Activated gamma-delta T cell treated with anti-CD3 and anti-CD28 coated beads, Interleukin-2, amount 50 U/mL, for 16 hours (primary cell): ENCODE results near the gene LHX2.
A peak's percentile ranks its signal among the peaks of the same experiment; 100 is the strongest.

ENCODE experiments used
- DNase-seq: peaks from one replicate; pipeline ENCODE4 v3.0.0-alpha.2; 2020; ENCODE audit warnings: low read depth

LHX2 gene

GRCh38 chr9:124033348-124033747 is 21.8 kb downstream of the LHX2 start:
- no peak for DNase-seq

DNA sequence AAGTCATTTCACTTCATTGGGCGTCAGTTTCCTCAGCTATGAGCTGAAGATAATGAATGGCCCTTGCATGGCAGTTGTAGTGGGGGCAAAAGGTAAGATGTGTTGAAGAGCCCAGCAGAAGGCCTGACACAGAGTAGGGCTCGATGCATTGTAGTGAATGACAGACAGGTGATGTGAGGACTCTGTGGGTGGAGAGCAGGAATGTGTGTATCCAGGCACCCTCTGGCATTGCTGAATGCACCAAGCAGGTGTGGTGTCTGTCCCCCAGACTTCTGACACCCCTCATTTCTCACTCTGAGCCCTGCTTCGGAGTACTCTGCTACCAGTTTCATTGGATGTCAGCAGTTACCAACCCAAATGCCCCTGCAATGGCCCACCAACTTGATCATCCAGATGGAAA is 22.4 kb downstream of the LHX2 start:
- no peak for DNase-seq

GRCh38 chr9:124035001-124035650 is 23.6 kb downstream of the LHX2 start:
- DNase-seq: no peak

GRCh38 chr9:124036578-124036977 is 25.0 kb downstream of the LHX2 start:
- no peak for DNase-seq

DNA sequence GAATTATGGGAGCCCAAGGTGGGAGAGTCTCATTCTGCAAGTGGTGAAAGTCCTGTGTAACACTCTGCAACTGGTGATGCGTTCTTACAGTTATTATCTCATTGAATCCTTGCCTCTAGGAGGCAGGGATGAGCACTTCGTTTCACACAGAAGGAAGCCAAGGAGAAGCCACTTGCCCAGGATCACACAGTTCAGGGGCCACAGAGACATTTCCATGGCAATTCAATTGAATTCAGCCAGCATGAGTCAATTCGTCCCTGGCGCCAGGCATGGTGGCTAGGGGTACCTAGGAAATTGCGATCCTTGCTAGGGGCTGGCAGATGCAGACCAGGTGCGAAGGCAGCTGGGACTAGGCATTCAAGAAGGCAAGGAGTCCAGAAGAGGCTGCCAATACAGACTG is 26.2 kb downstream of the LHX2 start:
- DNase-seq: no peak

GRCh38 chr9:124038239-124038638 is 26.7 kb downstream of the LHX2 start:
- no peak for DNase-seq

- DNase-seq: no peak
Measured at GRCh38 chr9:124038790-124039633, 27.4 kb downstream of the LHX2 start.

DNA sequence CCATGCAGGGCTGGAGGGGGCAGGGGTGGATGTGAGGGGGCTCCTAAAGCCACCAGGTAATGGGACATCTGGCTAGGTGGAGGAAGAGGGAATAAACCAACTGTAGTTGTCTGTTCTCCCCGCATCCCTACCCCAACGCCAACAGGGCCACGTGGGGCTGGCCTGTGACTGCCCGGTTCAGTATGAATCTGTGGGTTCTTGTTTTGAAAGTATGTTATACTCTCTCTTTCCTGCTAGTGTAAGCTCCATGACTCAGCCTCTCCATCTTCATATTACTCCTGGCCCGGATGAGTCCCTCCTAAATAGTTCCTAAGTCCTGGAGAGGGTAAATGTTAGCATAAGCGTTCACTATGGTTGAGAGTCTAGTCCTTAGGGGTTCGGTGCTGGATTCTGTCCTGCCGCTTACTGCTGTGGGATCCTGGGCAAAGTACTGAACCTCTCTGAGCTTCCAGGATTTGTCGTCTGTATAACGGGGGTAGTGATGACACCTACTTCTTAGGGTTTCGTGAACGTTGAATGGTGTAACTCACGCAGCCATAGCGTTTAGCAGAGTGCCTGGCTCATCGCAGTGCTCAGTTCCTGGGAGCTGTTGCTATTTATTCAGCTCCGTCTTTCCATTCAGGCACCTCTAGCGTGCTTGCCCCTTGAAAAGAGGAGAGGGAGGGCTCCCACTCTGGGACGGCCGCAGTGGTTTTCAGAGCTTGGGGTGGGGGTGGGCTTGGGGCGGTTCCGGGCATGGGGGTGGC is 28.8 kb downstream of the LHX2 start:
- no peak for DNase-seq

GRCh38 chr9:124040935-124041816 is 29.6 kb downstream of the LHX2 start:
- peak; percentile 17 for DNase-seq

- no peak for DNase-seq
Measured at GRCh38 chr9:124041817-124042116, 30.2 kb downstream of the LHX2 start.

GRCh38 chr9:124042201-124042721 is 30.7 kb downstream of the LHX2 start:
- no peak for DNase-seq

- DNase-seq: no peak
Measured at GRCh38 chr9:124044448-124044847, 32.9 kb downstream of the LHX2 start.

DNA sequence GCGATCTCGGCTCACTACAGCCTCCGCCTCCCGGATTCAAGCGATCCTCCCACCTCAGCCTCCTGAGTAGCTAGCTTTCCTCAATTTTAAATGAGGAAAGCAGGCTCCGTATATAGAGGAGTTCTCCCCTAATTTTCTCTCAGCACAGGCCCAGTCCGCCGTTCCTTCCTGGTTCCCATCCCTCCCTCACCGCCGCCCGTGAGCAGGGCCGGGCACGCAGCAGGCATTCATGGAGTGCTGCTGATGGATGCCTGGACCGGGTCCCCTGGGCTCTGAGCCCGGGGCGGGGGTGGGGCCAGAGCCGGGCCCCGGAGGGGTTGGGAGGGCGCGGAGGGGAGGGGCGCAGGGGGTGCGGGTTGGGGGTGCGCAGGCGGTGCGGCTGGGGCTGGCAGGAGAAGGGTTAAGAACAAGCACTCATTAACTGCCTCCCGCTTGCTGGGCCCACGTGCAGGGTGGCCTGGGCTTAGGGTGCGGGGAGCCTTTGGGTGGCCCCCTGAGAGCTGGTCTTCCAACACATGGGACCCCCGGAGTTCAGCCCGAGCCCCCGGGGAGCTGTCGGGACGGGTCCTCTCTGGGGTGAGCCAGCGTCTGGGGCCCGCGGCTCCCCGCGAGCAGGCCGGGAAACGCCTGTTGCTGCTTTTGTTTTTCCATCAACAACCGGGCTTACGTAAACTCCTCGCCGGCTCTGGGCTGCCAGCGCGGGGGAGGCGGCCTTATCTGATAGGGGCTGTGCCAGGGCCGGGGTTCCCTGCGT is 33.7 kb downstream of the LHX2 start:
- no peak for DNase-seq

GRCh38 chr9:124045830-124046177 is 34.2 kb downstream of the LHX2 start:
- DNase-seq: no peak

DNA sequence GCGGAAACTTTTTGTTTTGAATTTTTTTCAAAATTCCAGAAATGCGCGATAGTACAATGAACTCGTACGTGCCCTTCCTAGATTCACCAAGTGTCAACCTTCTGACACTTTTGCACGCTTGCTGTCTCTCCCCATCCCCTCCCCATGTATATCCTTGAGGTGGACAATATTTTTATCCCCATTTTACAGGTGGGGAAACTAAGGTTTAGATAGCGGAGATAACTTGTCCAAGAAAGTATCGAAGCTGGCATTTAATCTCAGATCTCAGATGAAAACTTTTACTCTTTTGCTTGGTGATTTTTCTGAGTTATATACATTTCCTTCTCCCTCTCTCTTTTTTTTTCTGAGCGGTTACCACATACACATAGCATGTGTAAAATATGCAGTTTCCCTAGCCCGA is 34.6 kb downstream of the LHX2 start:
- no peak for DNase-seq

DNA sequence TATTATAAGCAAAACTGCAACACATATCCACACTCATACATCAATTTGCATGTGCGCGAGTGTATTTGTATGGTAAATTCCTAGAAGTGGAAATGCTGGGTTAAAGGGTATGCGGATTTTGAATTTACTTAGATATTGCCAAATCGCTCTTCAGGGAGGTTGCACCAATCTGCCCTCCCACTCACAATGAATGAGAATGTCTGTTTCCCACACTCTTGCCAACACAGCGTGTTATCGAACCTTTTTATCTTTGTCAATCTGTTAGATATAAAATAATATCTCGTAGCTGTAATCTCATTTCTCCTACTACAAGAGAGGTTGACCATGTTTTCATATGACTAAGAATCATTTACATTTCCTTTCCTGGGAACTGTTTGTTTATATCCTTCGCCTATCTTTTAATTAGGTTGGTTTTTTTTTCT is 35.7 kb downstream of the LHX2 start:
- DNase-seq: no peak

- no peak for DNase-seq
Measured at GRCh38 chr9:124050955-124051354, 39.4 kb downstream of the LHX2 start.

GRCh38 chr9:124052401-124052800 is 40.8 kb downstream of the LHX2 start:
- no peak for DNase-seq

DNA sequence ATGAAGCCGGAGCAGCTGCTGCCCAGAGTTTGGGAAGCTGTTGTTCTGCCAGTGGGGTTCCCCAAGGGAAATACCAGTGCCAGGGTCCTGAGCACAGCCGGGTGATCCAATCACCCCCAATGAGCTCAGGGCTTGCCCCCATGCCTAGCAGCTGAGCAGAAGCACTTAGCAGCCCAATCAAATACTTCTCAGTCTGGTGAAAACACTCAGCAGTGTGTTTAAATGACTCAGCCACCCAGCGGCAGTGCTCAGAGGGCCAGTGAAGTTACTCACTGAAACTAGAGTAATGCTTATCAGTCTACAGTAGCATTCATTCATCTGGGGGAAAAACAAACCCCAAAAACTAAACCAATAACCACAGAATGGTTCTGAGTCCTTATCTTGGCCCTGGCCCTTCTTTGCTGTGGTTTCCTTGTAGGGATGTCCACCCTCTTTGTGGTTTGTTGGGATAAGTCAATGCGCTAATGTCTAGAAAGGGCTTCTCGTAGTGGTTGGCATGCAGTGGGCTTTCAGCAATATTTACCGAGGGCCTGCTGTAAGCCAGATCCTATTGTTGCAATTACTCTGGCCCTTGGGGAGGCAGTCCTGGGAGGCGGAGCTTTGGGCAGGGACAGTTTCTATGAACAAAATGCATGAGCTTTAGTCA is 43.1 kb downstream of the LHX2 start:
- no peak for DNase-seq

- DNase-seq: no peak
Measured at GRCh38 chr9:124060844-124061605, 49.5 kb downstream of the LHX2 start.
